A549 (cell line): ENCODE data around the gene BRCC3. TPM values are rescaled to one million over a fixed set of nuclear protein-coding genes. Genes with fewer than 3 reads are reported as not detected.

Experiments
- ATAC-seq, 2 experiments: fragments of 200-7000 bp in 1 of 2; fragments of >200 bp in 1 of 2; cut with Nextera tagmentation in 1 of 2; cut with Tn5 transposase in 1 of 2; 3 replicates each; pipeline versions ENCODE4 v1.8.0 to v1.9.1; 2018 to 2020; ENCODE audit warnings: mild to moderate bottlenecking in 1 of 2, moderate library complexity in 1 of 2
- CTCF ChIA-PET: fragments of 300-600 bp; sonication (Branson Sonifier 250); formaldehyde crosslinking; extraction: SDS; loops from one replicate; lab custom pipeline; 2021; ENCODE audit warnings: antibody characterized with exemption, inconsistent platforms; lab: Yijun Ruan, JAX
- POLR2A ChIA-PET: fragments of 350-600 bp; formaldehyde crosslinking; extraction: SDS; loops from one replicate; lab custom pipeline; 2021; ENCODE audit warnings: antibody characterized with exemption, inconsistent platforms; lab: Yijun Ruan, JAX
- DNase-seq, 2 experiments: peaks; one replicate each; pipeline versions ENCODE4 v3.0.0 to v3.0.0-alpha.2; 2011 to 2016; ENCODE audit warnings: low read depth in 1 of 2, low spot score in 1 of 2
- FAIRE-seq: peaks from 2 replicates; lab custom pipeline; 2011; peaks lifted over from hg19 to GRCh38; lab: Jason Lieb, UNC
- H3K27ac ChIP-seq, 2 experiments: fragments of >200 bp; sonication (Bioruptor Twin); formaldehyde crosslinking; 3 replicates each; pipeline ENCODE4 v1.5.1; 2016 to 2017
- H3K4me1 ChIP-seq: fragments of >200 bp; sonication (Bioruptor Twin); formaldehyde crosslinking; 3 replicates; pipeline ENCODE4 v1.6.1; 2016
- H3K4me2 ChIP-seq: fragments of >200 bp; sonication (Bioruptor Twin); formaldehyde crosslinking; 3 replicates; pipeline ENCODE4 v1.6.1; 2016
- H3K4me3 ChIP-seq: fragments of >200 bp; sonication (Bioruptor Twin); formaldehyde crosslinking; 3 replicates; pipeline ENCODE4 v1.5.1; 2016
- H3K9me3 ChIP-seq: fragments of >200 bp; sonication (Bioruptor Twin); formaldehyde crosslinking; 3 replicates; pipeline ENCODE4 v1.6.1; 2016
- ATOH8 ChIP-seq: fragments of 250-450 bp; sonication (Bioruptor Pico); IDR thresholded peaks from 2 replicates; pipeline ENCODE4 v1.5.0; 2020; ENCODE audit warnings: low read depth, mild to moderate bottlenecking, moderate library complexity
- BHLHE40 ChIP-seq: IDR thresholded peaks from 2 replicates; pipeline ENCODE4 v1.6.1; 2012; ENCODE audit warnings: low read depth, low read length, inconsistent platforms
- CBX2 ChIP-seq: fragments of 200-600 bp; sonication (generic); IDR thresholded peaks from 2 replicates; pipeline ENCODE4 v1.6.1; 2016; ENCODE audit warnings: low read depth, mild to moderate bottlenecking, borderline replicate concordance
- CHD4 ChIP-seq: fragments of 200-600 bp; sonication (generic); IDR thresholded peaks from 2 replicates; pipeline ENCODE4 v1.6.1; 2016; ENCODE audit warnings: antibody characterized with exemption, mild to moderate bottlenecking, borderline replicate concordance
- EHF ChIP-seq: fragments of 250-450 bp; sonication (Bioruptor Pico); IDR thresholded peaks from 2 replicates; pipeline ENCODE4 v1.5.0; 2020; ENCODE audit warnings: mild to moderate bottlenecking
- ESRRA ChIP-seq: fragments of 150-350 bp; IDR thresholded peaks from 2 replicates; pipeline ENCODE4 v1.6.1; 2014; ENCODE audit warnings: mild to moderate bottlenecking, low read length, borderline replicate concordance
- FOSB ChIP-seq: fragments of 250-450 bp; sonication (Bioruptor Pico); IDR thresholded peaks from 2 replicates; pipeline ENCODE4 v1.5.0; 2020; ENCODE audit warnings: mild to moderate bottlenecking, moderate library complexity
- FOXS1 ChIP-seq: fragments of 250-450 bp; sonication (Bioruptor Pico); IDR thresholded peaks from 2 replicates; pipeline ENCODE4 v1.5.0; 2020; ENCODE audit warnings: mild to moderate bottlenecking, moderate library complexity
- HOXA7 ChIP-seq: fragments of 250-450 bp; sonication (Bioruptor Pico); IDR thresholded peaks from 2 replicates; pipeline ENCODE4 v1.5.0; 2020; ENCODE audit warnings: mild to moderate bottlenecking, moderate library complexity
- HOXB13 ChIP-seq: fragments of 250-450 bp; sonication (Bioruptor Pico); IDR thresholded peaks from 2 replicates; pipeline ENCODE4 v1.5.0; 2020; ENCODE audit warnings: low read depth, mild to moderate bottlenecking, moderate library complexity
- MAFK ChIP-seq: fragments of 450-650 bp; IDR thresholded peaks from 2 replicates; pipeline ENCODE4 v1.6.1; 2014; ENCODE audit not compliant: partially characterized antibody
- MAX ChIP-seq: IDR thresholded peaks from 2 replicates; pipeline ENCODE4 v1.6.1; 2012
- MYC ChIP-seq: IDR thresholded peaks from 2 replicates; pipeline ENCODE4 v1.6.1; 2012; ENCODE audit warnings: mild to moderate bottlenecking, inconsistent platforms, low read length, improper control_type of control experiment, borderline replicate concordance
- NFE2L2 ChIP-seq: fragments of 150-350 bp; conservative IDR thresholded peaks from 2 replicates; pipeline ENCODE4 v1.6.1; 2014; ENCODE audit warnings: low read length
- NPAS2 ChIP-seq: fragments of 250-450 bp; sonication (Bioruptor Pico); IDR thresholded peaks from 2 replicates; pipeline ENCODE4 v1.8.0; 2022; ENCODE audit warnings: mild to moderate bottlenecking, moderate library complexity, borderline replicate concordance
- POLR2AphosphoS2 ChIP-seq: conservative IDR thresholded peaks from 2 replicates; pipeline ENCODE4 v1.6.1; 2012; ENCODE audit warnings: low read length, improper control_type of control experiment, inconsistent platforms
- RARB ChIP-seq: fragments of 250-450 bp; sonication (Bioruptor Pico); IDR thresholded peaks from 2 replicates; pipeline ENCODE4 v1.8.0; 2021; ENCODE audit warnings: mild to moderate bottlenecking, moderate library complexity
- RNF2 ChIP-seq: fragments of 200-600 bp; sonication (generic); IDR thresholded peaks from 2 replicates; pipeline ENCODE4 v1.6.1; 2016; ENCODE audit warnings: low read depth, mild to moderate bottlenecking, antibody characterized with exemption, moderate library complexity, borderline replicate concordance
- SREBF2 ChIP-seq: fragments of 450-650 bp; IDR thresholded peaks from 2 replicates; pipeline ENCODE4 v1.6.1; 2014; ENCODE audit warnings: mild to moderate bottlenecking, moderate library complexity
- TP53 ChIP-seq: fragments of 250-450 bp; sonication (Bioruptor Pico); IDR thresholded peaks from 2 replicates; pipeline ENCODE4 v1.5.0; 2021; ENCODE audit warnings: mild to moderate bottlenecking, moderate library complexity
- ZC3H11A ChIP-seq: fragments of 450-650 bp; IDR thresholded peaks from 2 replicates; pipeline ENCODE4 v1.6.1; 2014; ENCODE audit warnings: antibody characterized with exemption, mild to moderate bottlenecking
- ZSCAN20 ChIP-seq: fragments of 250-450 bp; sonication (Bioruptor Pico); IDR thresholded peaks from 2 replicates; pipeline ENCODE4 v1.8.0; 2022; ENCODE audit warnings: mild to moderate bottlenecking, moderate library complexity
- WGBS: methylation state at CpG from one replicate; pipeline ENCODE4 v1.1.6; 2017; ENCODE audit errors: missing lambda C conversion rate; 5-methylcytosine and 5-hydroxymethylcytosine counted together
- polyA plus RNA-seq, 4 experiments: library from polyadenylated mRNA; depleted of rRNA in 3 of 4; stranded (reverse); fragments of >200 nt; fragmentation: RNase III in 1 of 4; extraction: RNeasy Plus Mini Kit Qiagen cat#74134 plus additional on column Dnase treatment in 1 of 4; gene quantifications; 2 replicates in 3 of 4; 3 replicates in 1 of 4; pipeline ENCODE4 v1.2.3, GENCODE V29; 2011 to 2017
- TF ChIP-seq, protein P1 (sequence below): IDR thresholded peaks from 2 replicates; pipeline ENCODE4 v1.6.1; 2012; ENCODE audit warnings: low read depth, borderline replicate concordance
- TF ChIP-seq, protein P2 (sequence below): fragments of 250-450 bp; sonication (Bioruptor Pico); IDR thresholded peaks from 2 replicates; pipeline ENCODE4 v1.5.0; 2021; ENCODE audit warnings: mild to moderate bottlenecking, moderate library complexity, borderline replicate concordance

BRCC3 gene
- polyA plus RNA-seq, 2 of the 4 experiments (the other 2 are of a cell fraction) = 42.0 to 42.9 TPM

DNA sequence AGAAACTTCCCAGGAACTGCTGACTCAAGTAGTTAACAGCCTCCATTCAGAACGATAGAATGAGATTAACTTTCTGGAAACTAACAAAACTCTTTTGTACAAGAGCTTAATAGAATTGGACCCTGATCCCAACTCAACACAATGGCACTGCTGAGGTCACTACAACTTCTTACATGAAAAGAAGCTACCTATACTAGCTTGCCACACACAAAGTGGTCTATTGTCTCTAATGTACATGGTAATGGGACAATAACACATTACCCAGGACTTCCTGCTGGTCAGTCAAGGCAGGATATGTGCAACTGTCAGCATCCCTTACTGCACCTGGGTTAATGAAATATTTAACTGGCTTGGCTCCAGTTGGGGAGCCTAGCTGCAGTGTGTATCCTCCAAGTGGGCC is 56.2 kb downstream of the BRCC3 start:
- ChIA-PET CTCF (interaction anchor here (1.0 kb wide), 1 partner anchor 21 kb away, joined by 3 read pairs; no protein-coding TSS in a partner anchor), POLR2A (no interaction called here)
- 93% methylated on average over 1 of the region's 1 CpG for WGBS
- no peak overlapping the region for H3K27ac ChIP-seq
- H3K4me2 ChIP-seq = no peak overlapping the region
- no peak for TF ChIP-seq NFE2L2
- TF ChIP-seq TP53 = no peak
- no peak for TF ChIP-seq MAFK
- TF ChIP-seq SREBF2 = no peak
- TF ChIP-seq MAX = no peak
- no peak for TF ChIP-seq HOXA7 (CRISPR knock-in tag)
- TF ChIP-seq, protein P1, sequence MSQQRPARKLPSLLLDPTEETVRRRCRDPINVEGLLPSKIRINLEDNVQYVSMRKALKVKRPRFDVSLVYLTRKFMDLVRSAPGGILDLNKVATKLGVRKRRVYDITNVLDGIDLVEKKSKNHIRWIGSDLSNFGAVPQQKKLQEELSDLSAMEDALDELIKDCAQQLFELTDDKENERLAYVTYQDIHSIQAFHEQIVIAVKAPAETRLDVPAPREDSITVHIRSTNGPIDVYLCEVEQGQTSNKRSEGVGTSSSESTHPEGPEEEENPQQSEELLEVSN = no peak
- no peak for TF ChIP-seq CHD4
- TF ChIP-seq HOXB13 (CRISPR knock-in tag) = no peak
- no peak for TF ChIP-seq BHLHE40
- no peak for TF ChIP-seq EHF
- TF ChIP-seq POLR2AphosphoS2 = no peak
- TF ChIP-seq ZC3H11A = no peak
- TF ChIP-seq CBX2 = no peak
- no peak for TF ChIP-seq ATOH8 (CRISPR knock-in tag)
- TF ChIP-seq RNF2 = no peak
- TF ChIP-seq ESRRA = no peak
- TF ChIP-seq RARB (CRISPR knock-in tag) = no peak
- FAIRE-seq (no peak), DNase-seq (no peak), ATAC-seq (no peak)
- no peaks in the 10 kb centered on the region for H3K9me3 ChIP-seq
- no peak overlapping the region for H3K4me3 ChIP-seq
- no peaks in the 10 kb centered on the region for H3K4me1 ChIP-seq

- TF ChIP-seq FOSB (CRISPR knock-in tag) = no peak
- no peak for TF ChIP-seq POLR2AphosphoS2
- no peak for TF ChIP-seq RNF2
- TF ChIP-seq MYC = no peak
- no peak for TF ChIP-seq FOXS1 (CRISPR knock-in tag)
- TF ChIP-seq TP53 = no peak
- TF ChIP-seq, protein P2, sequence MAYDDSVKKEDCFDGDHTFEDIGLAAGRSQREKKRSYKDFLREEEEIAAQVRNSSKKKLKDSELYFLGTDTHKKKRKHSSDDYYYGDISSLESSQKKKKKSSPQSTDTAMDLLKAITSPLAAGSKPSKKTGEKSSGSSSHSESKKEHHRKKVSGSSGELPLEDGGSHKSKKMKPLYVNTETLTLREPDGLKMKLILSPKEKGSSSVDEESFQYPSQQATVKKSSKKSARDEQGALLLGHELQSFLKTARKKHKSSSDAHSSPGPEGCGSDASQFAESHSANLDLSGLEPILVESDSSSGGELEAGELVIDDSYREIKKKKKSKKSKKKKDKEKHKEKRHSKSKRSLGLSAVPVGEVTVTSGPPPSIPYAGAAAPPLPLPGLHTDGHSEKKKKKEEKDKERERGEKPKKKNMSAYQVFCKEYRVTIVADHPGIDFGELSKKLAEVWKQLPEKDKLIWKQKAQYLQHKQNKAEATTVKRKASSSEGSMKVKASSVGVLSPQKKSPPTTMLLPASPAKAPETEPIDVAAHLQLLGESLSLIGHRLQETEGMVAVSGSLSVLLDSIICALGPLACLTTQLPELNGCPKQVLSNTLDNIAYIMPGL (CRISPR knock-in tag) = no peak
- TF ChIP-seq HOXB13 (CRISPR knock-in tag) = no peak
- no peak for TF ChIP-seq NPAS2 (CRISPR knock-in tag)
- TF ChIP-seq ZSCAN20 (CRISPR knock-in tag) = no peak
- no peak for TF ChIP-seq HOXA7 (CRISPR knock-in tag)
- TF ChIP-seq, protein P1 = no peak
- DNase-seq (no peak), FAIRE-seq (no peak), ATAC-seq (no peak)
- H3K4me2 ChIP-seq = no peak overlapping the region
- H3K27ac ChIP-seq = no peak overlapping the region
- H3K4me1 ChIP-seq = no peaks in the 10 kb centered on the region
- no peak overlapping the region for H3K4me3 ChIP-seq
- POLR2A ChIA-PET = no interaction called here
- CTCF ChIA-PET = no interaction called here
- H3K9me3 ChIP-seq = no peaks in the 10 kb centered on the region
Observed at GRCh38 chrX:155127940-155128339, 56.6 kb downstream of the BRCC3 start.
